NCI-H345 treated with DMSO at 0.1 percent for 48 hours (cell line): Measurements from ENCODE around the gene MSI2.
A peak's percentile ranks its signal among the peaks of the same experiment; 100 is the strongest.

Source experiments
- DNase-seq: peaks from one replicate; lab custom pipeline; 2025; ENCODE audit not compliant: unreplicated experiment; lab: John Stamatoyannopoulos, UW

MSI2 gene

DNA sequence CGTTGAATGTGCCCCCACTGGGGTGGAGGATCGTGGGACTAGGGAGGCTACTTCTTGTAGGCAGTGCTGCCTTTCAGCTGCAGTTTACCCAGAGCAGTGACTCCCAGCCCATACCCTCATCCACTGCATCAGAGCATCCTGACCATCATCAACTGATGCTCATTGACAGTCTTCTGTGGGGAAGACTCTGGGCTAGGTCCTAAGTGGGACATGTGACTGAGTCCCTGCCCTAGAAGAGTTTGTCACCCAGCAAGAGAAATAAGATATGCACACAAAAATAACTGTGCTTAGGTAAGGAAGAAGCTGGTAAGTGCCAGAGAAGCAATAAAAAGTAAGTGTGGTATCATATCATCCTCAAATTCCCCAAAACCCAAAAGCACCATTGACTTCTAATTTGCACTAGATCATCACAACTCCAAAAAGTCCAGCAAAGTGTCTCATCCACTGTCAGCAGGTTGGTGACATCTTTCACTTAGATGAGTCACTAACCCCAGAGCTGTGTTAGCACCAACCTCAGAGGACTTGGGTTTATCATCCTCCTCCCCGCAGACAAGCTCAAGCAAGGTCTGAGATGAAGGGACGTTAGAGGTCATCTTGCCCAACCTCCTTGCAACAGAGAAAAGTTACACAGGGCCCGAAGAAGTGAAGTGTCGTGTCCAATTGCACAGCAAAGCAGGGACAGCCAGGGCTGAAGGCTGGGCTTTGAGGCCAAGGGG is 389.8 kb downstream of the MSI2 start:
- DNase-seq: no peak

DNA sequence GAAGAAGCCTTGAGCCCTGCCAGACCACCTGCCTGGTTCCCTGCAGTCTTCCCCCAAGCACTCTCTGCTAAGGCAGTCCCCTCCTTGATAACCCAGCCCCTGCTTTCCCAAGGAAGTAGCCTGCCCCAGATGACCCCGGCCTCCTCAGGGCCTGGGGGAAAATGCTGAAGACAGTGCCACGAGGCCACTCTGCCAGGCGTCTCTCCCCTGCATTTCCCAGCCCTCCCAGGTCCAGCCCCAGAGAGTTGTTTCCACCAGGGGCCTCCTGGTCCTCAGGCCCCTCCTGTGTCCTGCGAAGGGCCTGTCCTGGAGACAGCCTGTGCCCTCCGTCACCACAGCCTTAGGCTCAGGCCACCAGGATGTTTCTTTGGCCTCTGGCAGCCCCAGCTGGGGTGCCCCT is 392.4 kb downstream of the MSI2 start:
- DNase-seq: no peak

DNA sequence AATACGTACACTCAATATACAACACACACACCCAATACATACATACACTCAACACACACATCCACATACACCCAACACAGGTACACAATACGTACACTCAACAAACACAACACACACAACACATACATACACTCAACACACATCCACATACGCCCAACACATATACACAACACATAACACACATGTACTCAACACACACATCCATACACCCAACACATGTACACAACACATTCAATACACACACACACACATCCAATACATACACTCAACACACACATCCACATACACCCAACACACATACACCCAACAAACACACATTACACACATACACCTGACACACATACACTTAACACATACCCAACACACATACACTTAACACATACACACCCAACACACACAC is 392.9 kb downstream of the MSI2 start:
- DNase-seq: no peak

DNA sequence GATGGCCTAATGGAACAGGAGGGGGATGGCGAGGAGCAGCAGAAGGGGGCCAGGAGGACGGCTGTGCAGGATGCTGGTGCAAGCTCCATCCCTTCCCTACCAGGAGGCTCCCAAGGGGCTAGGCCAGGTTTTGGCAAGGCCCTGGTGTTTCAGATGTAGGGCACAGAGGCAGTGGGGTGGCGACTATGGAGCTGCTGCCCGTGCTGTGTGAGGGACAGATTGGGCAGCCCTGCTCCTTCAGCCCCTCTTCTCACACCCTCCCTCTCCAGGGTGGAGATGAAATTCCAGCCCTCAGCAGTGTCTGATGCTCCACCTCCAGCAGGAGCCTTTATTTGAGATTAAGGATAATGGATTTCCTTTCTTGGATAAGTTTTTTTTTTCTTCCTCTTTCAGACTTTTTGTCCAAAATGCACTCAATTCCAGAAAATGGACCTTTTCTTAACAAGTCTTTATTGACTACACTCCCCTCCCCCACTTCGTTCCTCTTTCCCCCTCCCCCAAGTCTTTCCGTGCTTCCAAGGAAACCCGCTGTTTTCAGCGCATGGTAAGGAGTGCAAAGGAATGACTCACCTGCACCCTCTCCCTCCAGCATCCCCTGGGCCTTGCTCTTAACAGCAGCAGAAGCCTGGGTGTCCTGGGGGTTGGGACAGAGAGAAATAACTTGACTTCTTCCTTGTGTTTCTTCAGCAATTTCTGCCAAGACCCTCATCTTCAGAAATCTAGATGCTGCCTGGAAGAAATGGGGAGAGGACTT is 393.6 kb downstream of the MSI2 start:
- no peak for DNase-seq

DNA sequence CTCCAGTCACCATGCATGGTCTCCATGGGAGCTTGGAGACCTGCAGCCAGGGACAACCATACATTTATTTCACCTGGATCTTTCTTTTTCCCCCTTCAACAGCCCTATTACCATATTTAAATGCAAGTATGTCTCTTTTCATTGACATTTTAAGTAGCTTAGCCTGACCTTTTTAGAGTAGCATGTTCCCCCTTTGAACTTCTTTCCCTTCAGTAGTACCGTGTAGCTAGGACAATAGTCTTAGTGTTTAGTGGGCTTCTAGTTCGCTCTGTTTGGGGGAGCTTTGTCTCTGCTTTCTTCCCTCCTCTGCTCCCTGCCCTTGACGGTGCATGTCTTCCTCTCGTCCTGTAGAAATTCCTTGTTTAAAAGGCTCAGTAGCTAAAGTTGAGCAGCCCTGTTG is 394.2 kb downstream of the MSI2 start:
- DNase-seq: no peak

DNA sequence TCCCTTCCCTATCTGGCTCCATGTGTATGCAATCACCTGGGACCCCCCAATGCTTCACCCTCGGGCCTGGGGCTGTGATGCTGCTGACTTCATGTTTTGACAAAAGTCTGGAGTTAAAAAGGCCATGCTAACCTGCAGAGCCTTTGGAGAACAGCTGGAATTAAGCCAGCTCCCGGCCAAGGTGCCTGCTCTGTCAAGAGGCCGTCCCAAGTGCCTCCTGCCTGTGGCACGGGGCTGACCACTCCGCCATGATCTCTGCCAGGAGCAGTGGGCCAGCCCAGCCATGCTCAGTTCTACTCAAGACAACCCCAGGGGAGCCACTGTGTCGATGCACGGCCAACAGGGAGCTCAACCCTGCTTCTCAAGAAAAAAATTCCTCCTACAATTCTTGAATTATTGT is 395.1 kb downstream of the MSI2 start:
- no peak for DNase-seq

DNA sequence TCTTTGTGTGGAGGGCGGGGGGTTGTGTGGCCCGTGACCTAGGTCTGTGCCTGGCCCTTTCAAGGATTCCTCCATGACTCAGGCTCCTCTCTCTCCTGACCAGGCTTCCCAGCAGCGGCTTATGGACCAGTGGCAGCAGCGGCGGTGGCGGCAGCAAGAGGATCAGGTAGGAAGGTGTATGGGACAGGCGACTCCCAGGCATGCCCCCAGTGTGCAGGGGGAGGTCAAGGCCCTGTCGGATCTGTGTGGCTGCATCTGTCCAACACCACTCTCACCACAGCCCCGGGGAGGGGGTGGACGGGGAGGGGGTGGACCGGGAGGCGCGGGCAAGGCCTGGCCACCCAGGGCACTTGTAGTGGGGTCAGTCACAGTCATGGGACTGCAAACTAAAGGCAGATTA is 395.7 kb downstream of the MSI2 start:
- no peak for DNase-seq

DNA sequence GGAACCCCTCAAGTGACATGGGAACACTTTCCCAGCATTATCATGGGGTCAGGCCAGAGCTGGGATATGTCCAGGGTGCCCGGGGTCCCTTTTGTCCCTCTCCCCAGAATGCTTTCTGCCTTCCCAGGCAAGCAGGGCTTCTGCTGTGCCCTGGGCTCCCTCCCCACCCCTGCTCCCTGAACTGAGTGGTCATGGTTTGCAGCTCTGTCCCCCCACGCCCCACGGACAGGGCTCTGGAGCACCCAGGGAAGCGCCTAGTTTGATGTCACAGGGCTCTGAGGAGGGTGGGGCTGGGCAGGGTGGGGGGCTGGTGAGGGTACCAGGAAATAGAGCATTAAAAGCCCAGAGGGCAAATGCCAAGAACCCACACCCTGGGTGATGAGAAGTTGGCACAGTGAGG is 396.5 kb downstream of the MSI2 start:
- DNase-seq: no peak

DNA sequence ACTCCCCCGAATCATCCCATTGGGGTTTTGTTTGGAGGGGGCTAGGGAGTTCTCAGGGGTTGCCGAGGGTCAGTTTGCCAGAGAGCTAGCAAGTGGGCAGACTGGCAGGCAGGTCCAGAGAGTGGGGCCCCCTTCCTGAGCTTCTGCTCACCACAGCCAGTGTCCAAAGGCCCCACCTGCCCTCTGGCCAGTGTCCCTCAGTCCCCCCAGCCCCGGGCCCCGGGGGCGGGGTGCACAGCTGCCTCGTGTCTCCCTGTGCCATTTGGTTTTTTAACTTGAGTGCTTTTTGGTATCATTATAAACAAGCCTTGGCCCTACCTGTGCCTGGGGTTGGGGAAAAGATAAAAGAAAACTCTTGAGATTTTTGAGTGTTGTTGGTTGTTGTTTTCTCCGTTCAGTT is 397.0 kb downstream of the MSI2 start:
- no peak for DNase-seq

DNA sequence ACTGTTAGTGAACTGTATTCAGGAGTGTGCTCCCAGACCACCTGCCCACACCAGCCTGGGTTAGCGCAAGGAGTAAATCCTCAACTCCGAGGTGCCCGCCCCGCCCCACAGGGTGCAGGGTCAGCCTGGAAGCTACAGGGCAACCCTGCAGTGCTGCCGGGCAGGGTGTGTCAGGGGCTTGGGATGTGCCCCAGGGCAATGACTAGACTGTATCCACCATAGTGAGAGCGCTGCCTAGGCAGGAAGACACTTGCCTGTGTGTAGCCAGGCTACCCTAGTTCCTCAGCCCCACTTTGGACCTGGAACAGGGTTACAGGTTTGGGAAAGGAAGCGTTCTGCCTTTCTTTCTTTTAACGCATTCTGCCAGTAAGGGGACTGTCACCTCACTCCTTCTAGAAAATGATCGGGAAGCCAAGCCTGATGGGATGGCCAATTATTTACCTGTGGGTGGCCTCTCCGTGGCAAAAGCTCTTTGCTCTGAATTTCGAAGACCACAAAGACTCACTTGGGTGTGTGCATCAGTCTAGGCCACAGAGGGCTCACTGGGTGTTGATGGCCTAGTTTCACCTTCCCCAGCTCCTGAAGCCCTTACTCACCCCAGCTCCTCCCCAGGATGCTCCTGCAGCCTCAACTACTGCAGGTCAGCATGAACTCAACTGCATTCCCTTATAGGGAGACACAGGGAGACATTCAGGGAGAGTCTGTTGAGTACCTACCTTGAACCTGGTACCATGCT is 397.9 kb downstream of the MSI2 start:
- DNase-seq: no peak

DNA sequence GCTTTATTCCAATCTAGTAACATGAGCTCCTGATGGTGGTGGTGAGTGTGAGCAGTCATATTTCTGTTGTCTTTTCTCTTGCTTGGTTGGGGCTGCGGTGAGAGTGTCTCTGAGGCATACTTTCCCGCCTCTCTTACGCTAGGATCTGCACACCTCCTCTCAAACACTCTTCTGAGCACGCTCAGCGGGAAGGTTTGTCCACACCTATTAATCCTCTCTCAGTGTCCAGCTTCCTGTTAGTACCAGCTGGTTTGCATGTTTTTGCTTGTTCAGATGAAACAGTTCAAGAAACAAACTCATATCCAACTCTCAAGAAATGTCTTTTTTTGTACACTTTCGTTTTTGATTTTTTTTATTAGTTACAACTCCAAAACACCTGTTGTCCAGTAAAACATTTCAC is 399.2 kb downstream of the MSI2 start:
- DNase-seq: no peak

DNA sequence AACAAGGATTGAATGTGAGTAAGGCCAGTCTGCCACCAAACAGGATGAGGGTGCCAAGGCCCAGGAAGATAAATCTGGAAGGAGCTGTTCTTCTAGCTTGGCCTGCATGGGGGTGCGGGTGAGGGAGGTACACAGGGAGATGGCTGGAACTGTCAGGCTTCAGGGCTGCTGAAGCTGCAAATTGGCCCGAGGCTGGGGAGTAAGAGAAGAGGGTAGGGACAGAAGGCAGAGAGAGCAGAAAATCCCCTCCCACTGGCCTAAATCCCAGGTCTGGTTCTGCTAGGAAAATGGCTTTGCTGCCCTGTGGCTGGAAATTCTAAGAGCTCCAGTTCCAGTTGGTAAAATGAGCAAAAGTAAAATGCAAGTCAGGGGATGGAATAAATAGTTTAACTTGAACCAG is 400.9 kb downstream of the MSI2 start:
- no peak for DNase-seq

DNA sequence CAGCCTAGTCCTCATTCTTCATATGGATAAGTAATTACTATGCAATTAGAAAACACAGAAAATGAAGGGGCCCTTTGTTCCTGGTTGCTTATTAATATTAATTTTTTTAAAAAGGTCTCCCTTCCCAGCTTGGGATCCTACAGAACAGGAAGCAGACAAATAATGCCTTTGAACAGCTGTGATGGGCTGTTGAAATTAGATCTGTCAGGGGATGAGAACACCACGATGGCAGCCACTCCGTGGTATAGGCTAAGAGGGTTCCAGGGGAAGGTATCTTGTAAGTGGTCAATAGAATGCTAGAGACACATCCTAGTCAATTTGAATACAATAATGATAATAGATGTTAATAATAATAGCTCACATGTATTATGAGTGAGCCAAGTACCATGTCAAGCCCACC is 405.7 kb downstream of the MSI2 start:
- DNase-seq: no peak

DNA sequence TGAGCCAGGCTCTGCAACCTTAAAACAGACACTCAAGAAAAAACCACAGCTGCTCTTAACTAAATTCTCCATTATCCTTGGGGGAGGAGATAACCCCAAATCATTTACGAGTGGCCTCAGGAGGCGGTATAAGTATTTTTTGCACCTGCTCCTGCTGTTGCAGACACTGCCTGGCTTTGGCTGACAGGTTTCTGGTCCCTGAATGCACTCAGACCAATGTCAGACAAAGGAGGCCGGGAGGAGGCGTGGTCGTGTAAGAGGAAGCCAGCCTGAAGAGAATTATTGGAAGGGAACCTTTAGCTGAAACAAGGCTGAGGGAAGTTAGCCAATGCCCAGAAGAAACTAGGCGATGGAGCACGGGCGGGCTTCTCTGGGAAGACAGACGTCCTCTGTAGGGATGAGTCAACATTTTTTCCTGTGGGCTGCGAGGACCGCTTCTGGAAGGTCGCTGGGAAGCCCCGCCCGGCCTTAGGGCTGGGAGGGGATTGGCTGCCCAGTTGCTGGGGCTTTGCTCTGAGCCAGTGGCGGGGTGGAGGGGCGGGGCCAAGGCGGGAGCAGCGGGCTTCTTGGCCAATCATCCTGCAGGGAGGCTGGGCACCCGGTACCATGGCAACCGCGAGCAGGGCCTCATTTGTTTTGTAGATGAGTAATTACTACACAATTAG is 406.5 kb downstream of the MSI2 start:
- peak; percentile 97 for DNase-seq

DNA sequence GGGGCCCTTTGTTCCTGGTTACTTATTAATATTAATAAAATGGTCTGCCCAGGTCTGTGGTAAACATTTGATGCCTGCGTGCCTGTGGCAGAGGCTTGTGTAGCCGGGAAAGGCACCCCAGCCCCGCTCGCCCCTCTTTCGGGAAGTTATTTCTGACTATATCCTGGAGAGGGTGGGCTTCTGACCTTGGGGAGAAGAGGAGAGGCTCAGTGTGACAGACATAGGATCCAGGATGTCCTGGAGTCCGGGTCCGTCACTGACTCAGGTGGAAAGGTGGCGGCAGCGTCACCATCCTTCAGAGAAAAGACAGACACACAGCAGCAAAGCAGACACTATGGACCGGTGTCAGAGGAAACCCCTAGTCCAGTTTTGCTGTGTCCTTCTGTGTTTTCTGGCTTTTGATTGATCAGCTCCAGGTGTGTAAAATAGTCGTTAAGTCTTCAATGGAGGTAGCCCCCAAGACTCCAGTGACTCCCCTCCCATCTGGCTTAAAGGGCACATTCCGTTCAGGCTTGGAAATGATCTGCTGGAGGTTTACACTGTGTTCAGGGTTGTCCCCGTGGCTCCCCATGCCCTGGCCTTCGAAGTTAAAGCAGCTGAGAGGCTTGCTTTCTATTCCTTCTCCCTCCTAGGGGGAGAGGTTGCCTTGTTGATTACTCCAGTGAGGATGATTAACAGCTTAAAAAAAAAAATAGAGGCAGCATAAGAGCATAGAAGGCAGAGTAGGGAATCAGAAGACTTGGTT is 407.2 kb downstream of the MSI2 start:
- DNase-seq: no peak

DNA sequence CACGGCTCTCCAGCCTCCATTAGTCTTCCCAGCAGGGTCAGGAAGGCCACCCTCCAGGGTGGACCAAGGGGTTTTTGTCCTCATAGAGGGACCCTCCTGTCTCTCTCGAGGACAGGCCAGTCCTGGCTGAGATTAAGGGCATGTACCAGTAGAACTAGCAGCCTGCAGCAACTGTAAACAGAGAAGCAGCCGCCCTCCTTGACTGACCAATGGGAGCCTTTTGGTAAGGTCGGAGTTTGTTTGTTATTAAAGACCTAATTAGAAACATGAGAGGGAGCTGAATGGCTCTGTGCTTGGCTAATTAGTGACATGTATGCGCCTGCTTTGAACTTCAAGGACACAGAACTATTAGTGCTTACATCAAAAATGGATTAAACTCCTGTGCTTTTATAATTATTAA is 408.8 kb downstream of the MSI2 start:
- DNase-seq: no peak

DNA sequence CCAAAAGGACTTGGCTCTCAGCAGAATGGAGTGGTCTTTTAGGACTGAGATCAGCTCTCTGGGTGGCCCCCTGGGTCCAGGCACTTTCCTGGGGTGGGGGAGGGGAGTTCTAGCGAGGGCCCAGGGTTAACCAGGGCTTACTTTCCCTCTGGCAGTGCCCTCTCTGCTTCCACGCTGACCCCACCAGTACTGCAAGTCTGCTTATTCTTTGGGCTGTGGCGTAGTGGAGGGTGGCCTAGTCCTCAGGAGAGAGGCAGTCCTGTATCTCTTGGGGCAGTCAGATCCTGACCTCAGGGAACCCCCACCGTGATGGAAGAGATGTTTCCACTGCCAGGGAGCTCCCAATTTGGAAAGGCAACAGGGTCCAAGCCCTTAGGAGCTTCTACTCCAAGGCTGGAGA is 409.4 kb downstream of the MSI2 start:
- no peak for DNase-seq

DNA sequence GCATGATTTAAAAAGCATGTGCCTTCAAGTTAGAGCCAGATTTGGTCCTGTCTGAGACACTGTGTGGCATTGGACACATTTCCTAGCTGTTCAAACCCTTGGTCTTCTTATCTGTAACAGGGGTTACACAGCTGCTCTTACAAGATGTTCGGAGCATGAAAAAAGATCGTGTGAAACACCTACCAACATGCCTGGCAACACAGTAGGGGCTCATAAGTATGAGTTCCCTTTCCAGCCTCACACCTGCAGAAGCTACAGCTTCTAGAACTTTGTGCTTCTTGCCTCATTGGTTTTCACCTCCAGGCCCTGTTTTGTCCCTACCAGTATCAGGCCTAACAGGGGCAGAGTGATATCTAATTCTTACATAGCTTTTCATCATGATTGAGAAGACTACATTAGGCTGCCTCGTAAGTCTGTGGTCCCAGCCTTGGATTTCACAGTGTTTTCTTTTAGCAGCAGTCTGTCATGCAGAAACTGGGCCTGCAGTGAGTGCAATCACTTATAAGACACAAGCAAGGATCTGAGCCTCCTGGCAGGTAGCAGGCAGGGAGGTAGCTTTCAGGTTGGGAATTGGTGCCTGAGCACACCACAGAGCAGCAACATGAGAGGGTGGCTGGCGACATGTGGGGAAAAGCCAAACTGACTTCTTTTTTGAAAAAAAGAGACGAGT is 410.0 kb downstream of the MSI2 start:
- no peak for DNase-seq

DNA sequence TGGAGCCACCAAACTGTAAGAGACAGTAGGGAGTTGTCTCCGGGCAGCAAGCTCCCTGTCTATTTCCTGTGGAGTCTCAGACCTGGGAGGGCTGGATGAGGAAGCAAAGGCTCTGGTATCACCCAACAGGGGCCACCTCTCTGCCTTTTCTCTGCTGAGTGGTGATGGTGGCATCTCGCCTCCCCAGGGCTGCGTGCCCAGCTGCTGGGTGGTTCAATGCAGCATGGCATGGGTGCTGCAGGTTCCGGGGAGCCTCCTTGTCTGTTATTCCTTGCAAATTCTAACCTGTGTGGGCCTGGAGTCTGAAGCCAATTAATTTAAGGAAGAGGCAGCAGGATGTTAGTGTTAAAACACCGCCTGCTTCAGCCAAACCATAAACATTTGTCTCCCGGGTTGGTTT is 410.6 kb downstream of the MSI2 start:
- DNase-seq: no peak

DNA sequence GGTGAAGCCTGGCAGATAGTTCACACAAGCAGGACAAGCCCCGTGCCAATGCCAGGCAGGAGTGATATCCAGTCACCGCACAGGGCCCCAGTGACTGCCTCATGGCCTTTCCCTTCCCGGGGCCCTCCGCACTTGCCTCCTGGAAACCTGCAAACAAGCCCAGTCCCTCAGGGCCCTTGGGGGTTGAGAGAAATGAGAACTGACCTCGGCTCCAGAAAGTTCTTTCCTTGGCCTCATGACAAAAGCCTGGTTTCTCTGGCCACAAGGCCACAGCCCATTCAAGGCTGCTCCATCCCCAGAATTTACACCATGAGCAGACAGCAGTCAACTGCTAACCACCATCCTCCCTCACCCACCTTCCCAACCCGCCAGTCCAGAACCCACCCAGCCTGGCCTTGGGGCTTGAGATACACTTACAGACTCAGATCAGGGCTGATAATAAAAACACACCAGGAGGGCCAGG is 411.2 kb downstream of the MSI2 start:
- no peak for DNase-seq
